H1 (cell line): ENCODE measurements around the gene LCOR.

Experiments
- BACH1 ChIP-seq: IDR thresholded peaks from 2 replicates; pipeline ENCODE4 v1.6.1; 2012; ENCODE audit warnings: low read length, improper control_type of control experiment
- CHD7 ChIP-seq: fragments of 300-600 bp; sonication (generic); IDR thresholded peaks from 2 replicates; pipeline ENCODE4 v1.7.1; 2012; ENCODE audit warnings: low read length, moderate library complexity, mild to moderate bottlenecking, inconsistent platforms; ENCODE audit not compliant: insufficient replicate concordance
- CTCF ChIP-seq, 3 experiments: IDR thresholded peaks; 1 replicate in 2 of 3; 2 replicates in 1 of 3; pipeline versions ENCODE4 v1.5.1 to v1.6.1; 2011; ENCODE audit warnings: low read length in 3 of 3, mild to moderate bottlenecking in 3 of 3, inconsistent platforms in 2 of 3, low read depth in 1 of 3, moderate library complexity in 1 of 3; ENCODE audit not compliant: insufficient read depth in 1 of 3; ENCODE audit errors: control extremely low read depth in 1 of 3
- EZH2 ChIP-seq: fragments of 200-600 bp; sonication (generic); IDR thresholded peaks from 2 replicates; pipeline ENCODE4 v1.7.1; 2012; ENCODE audit warnings: low read depth, mild to moderate bottlenecking, moderate library complexity, low read length, inconsistent platforms; ENCODE audit not compliant: severe bottlenecking
- KDM5A ChIP-seq: fragments of 200-600 bp; IDR thresholded peaks from 2 replicates; pipeline ENCODE4 v1.7.1; 2012; ENCODE audit warnings: mild to moderate bottlenecking, low read length, inconsistent platforms, mixed read lengths
- POLR2A ChIP-seq, 2 experiments: IDR thresholded peaks; 1 replicate in 1 of 2; 2 replicates in 1 of 2; pipeline ENCODE4 v1.6.1; 2011; ENCODE audit warnings: low read depth in 2 of 2, low read length in 2 of 2, mild to moderate bottlenecking in 2 of 2; ENCODE audit errors: control extremely low read depth in 1 of 2
- SIN3A ChIP-seq, 2 experiments: IDR thresholded peaks in 1 of 2; conservative IDR thresholded peaks in 1 of 2; 2 replicates each; pipeline ENCODE4 v1.6.1; 2011 to 2012; ENCODE audit warnings: low read length in 2 of 2, improper control_type of control experiment in 1 of 2, low read depth in 1 of 2, mild to moderate bottlenecking in 1 of 2
- SRF ChIP-seq: IDR thresholded peaks from 2 replicates; pipeline ENCODE4 v1.6.1; 2011; ENCODE audit warnings: mild to moderate bottlenecking, low read depth, low read length, moderate library complexity
- TBP ChIP-seq: IDR thresholded peaks from 2 replicates; pipeline ENCODE4 v1.6.1; 2011; ENCODE audit warnings: low read depth, low read length, improper control_type of control experiment

GRCh38 chr10:96930469-96930868 lies 98.4 kb downstream of the LCOR start:
- no peak for TF ChIP-seq CTCF (IDR thresholded peaks at IDR 0.05; ENCODE audit: control extremely low read depth in 1 of 3, insufficient read depth in 1 of 3, low read depth in 1 of 3, low read length in 3 of 3)
- TF ChIP-seq POLR2A (IDR thresholded peaks at IDR 0.05; ENCODE audit: control extremely low read depth in 1 of 2, low read depth in 2 of 2, low read length in 2 of 2), result no peak
- no peak for TF ChIP-seq SIN3A (conservative IDR thresholded peaks at IDR 0.05 in 1 of 2, IDR thresholded peaks at IDR 0.05 in 1 of 2; ENCODE audit: low read depth in 1 of 2, low read length in 2 of 2)
- no peak for TF ChIP-seq CHD7
- TF ChIP-seq KDM5A, result no peak
- TF ChIP-seq EZH2, result no peak
- TF ChIP-seq SRF, result no peak
- no peak for TF ChIP-seq TBP
- TF ChIP-seq BACH1, result no peak
